Mesendoderm (in vitro differentiated cells): ENCODE results near the gene MFSD6L.

Experiments used
- DNase-seq: peaks from one replicate; pipeline ENCODE4 v3.0.0; 2013
- H2AK5ac ChIP-seq: 2 replicates; pipeline ENCODE4 v1.6.1; 2013; ENCODE audit warnings: low read length, inconsistent platforms
- H2BK120ac ChIP-seq: 2 replicates; pipeline ENCODE4 v1.6.1; 2013; ENCODE audit warnings: low read depth, mild to moderate bottlenecking, low read length, moderate library complexity, mixed read lengths
- H2BK15ac ChIP-seq: replicated peaks from 2 replicates; pipeline ENCODE4 v1.6.1; 2013; ENCODE audit warnings: low read depth, mild to moderate bottlenecking, moderate library complexity
- H2BK5ac ChIP-seq: 2 replicates; pipeline ENCODE4 v1.6.1; 2013; ENCODE audit warnings: low read length, inconsistent platforms
- H3K18ac ChIP-seq: 2 replicates; pipeline ENCODE4 v1.6.1; 2013; ENCODE audit warnings: mild to moderate bottlenecking, low read length, mixed read lengths
- H3K23ac ChIP-seq: one replicate; pipeline ENCODE4 v1.6.1; 2013; ENCODE audit warnings: low read length
- H3K27ac ChIP-seq: 2 replicates; pipeline ENCODE4 v1.5.1; 2013; ENCODE audit warnings: low read depth, mild to moderate bottlenecking, inconsistent platforms, low read length, moderate library complexity
- H3K27me3 ChIP-seq: 2 replicates; pipeline ENCODE4 v1.6.1; 2013; ENCODE audit warnings: low read length, control low read depth, mild to moderate bottlenecking, inconsistent platforms; ENCODE audit not compliant: insufficient read depth, poor library complexity
- H3K36me3 ChIP-seq: 2 replicates; pipeline ENCODE4 v1.6.1; 2013; ENCODE audit warnings: low read length, inconsistent platforms; ENCODE audit not compliant: control insufficient read depth, insufficient read depth
- H3K4ac ChIP-seq: one replicate; pipeline ENCODE4 v1.6.1; 2013; ENCODE audit warnings: low read depth, mild to moderate bottlenecking, low read length, moderate library complexity
- H3K4me1 ChIP-seq: 2 replicates; pipeline ENCODE4 v1.6.1; 2013; ENCODE audit warnings: low read depth, low read length, inconsistent platforms; ENCODE audit not compliant: control insufficient read depth
- H3K4me2 ChIP-seq: 2 replicates; pipeline ENCODE4 v1.6.1; 2013; ENCODE audit warnings: low read length
- H3K4me3 ChIP-seq: 2 replicates; pipeline ENCODE4 v1.5.1; 2013; ENCODE audit warnings: mild to moderate bottlenecking, low read length
- H3K56ac ChIP-seq: one replicate; pipeline ENCODE4 v1.6.1; 2013; ENCODE audit warnings: low read length
- H3K79me1 ChIP-seq: 2 replicates; pipeline ENCODE4 v1.6.1; 2013; ENCODE audit warnings: low read length, inconsistent platforms
- H3K79me2 ChIP-seq: 2 replicates; pipeline ENCODE4 v1.6.1; 2013; ENCODE audit warnings: mild to moderate bottlenecking, low read length; ENCODE audit not compliant: control insufficient read depth, insufficient read depth
- H3K9ac ChIP-seq: 2 replicates; pipeline ENCODE4 v1.6.1; 2013; ENCODE audit warnings: low read length, inconsistent platforms
- H4K5ac ChIP-seq: one replicate; pipeline ENCODE4 v1.6.1; 2013; ENCODE audit warnings: low read length
- H4K8ac ChIP-seq: one replicate; pipeline ENCODE4 v1.6.1; 2013; ENCODE audit warnings: low read depth, mild to moderate bottlenecking, control low read depth, low read length, moderate library complexity
- WGBS: extraction: QIAGEN DNeasy Blood & Tissue Kit; methylation state at CpG from one replicate; pipeline ENCODE4 v1.1.7; 2013; ENCODE audit warnings: low lambda C conversion rate, missing lambda C conversion rate; ENCODE audit not compliant: insufficient coverage; ENCODE audit errors: extremely low coverage; 5-methylcytosine and 5-hydroxymethylcytosine counted together

MFSD6L gene

DNA sequence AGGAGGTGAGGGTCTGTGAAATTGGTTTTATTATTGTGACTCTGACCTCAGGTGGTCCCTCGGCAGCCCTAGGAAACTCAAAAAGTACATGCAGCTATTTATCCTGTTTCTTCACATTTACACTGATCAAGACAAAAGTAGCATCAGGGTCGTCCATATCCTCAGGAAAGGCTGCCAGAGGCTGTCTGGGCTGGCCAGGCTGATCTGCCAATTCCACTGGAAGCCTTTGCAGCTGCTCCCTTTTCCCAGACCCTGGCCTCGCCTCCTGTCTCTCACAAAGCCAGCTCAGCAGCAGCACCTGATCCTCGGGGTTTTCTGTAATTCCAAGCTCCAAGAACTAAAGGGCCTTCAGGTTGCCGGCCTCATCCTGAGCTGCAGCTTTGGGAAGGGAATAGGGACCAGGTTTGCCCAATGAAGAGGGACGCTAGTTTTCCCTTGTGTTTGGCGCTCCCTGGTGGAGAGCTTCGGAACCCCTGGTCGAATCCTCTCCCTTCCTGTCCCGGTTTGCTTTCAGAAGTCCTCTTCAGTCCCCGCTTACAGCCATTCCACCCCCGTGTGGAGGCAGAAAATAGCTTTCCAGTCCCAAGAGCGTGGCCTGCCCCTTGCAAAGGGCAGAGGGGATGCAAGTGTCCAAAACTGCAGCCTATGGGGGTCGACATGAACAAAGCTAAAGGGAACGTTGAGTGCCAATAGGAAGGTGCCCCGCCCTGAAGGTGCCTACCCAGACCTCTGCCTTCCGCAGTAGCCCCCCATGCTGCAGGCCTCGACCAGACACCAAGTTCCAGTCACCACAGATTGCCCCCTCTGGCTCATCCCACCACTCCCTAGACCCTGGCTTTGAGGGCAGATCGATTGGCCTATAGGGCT lies 13.4 kb downstream of the MFSD6L start:
- H3K4ac ChIP-seq = no peak overlapping the region
- no peak overlapping the region for H2BK5ac ChIP-seq
- no peaks in the 10 kb centered on the region for H3K36me3 ChIP-seq
- H3K79me2 ChIP-seq = no peaks in the 10 kb centered on the region
- no peak overlapping the region for H3K9ac ChIP-seq
- no peak overlapping the region for H3K4me2 ChIP-seq
- H3K18ac ChIP-seq = no peak overlapping the region
- no peak overlapping the region for H4K8ac ChIP-seq
- H2BK120ac ChIP-seq = no peak overlapping the region
- no peak overlapping the region for H2AK5ac ChIP-seq
- no peak overlapping the region for H3K4me3 ChIP-seq
- H3K4me1 ChIP-seq = peaks cover 3% of the 10 kb centered on the region
- H3K27me3 ChIP-seq = no peaks in the 10 kb centered on the region
- H3K56ac ChIP-seq = peak overlapping the region; percentile 29
- no peaks in the 10 kb centered on the region for H3K79me1 ChIP-seq
- no peak overlapping the region for H3K27ac ChIP-seq
- H3K23ac ChIP-seq = no peak overlapping the region
- WGBS = no CpG with 5 or more reads among the region's 19 CpGs
- H4K5ac ChIP-seq = no peak overlapping the region
- H2BK15ac ChIP-seq = no peak overlapping the region
- peak; percentile 89 for DNase-seq

DNA sequence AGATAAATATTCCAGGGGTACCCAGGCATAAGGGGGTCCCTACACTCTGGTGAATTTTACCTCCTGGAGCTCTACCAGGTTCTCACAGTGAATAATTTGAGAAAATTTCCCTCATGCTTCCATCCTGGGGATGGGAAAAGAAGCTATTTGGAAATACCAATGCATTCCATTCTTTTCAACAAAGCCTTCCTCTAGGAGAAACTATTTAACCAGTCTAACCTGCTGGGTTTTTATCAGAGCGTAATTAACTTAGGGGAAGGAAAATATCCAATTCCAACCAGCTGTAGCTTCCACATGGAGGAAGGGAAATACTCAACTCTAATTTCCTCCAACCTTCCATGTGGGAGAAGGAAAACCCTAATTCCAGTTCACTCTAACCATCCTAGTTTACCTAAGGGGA lies 17.0 kb downstream of the MFSD6L start:
- H2AK5ac ChIP-seq = no peak overlapping the region
- no peak overlapping the region for H2BK120ac ChIP-seq
- no peak overlapping the region for H3K56ac ChIP-seq
- H3K79me1 ChIP-seq = no peaks in the 10 kb centered on the region
- no peak overlapping the region for H4K8ac ChIP-seq
- no peak overlapping the region for H3K4me3 ChIP-seq
- no peak overlapping the region for H3K23ac ChIP-seq
- H3K36me3 ChIP-seq = no peaks in the 10 kb centered on the region
- no peak overlapping the region for H3K18ac ChIP-seq
- H3K4ac ChIP-seq = peak overlapping the region; percentile 8
- DNase-seq = peak; percentile 57
- WGBS = no CpG with 5 or more reads among the region's 1 CpG
- H2BK15ac ChIP-seq = no peak overlapping the region
- peak overlapping the region; percentile 73 for H3K27ac ChIP-seq
- H3K4me1 ChIP-seq = peaks cover 3% of the 10 kb centered on the region
- H3K9ac ChIP-seq = no peak overlapping the region
- H4K5ac ChIP-seq = no peak overlapping the region
- no peak overlapping the region for H2BK5ac ChIP-seq
- H3K4me2 ChIP-seq = no peak overlapping the region
- no peaks in the 10 kb centered on the region for H3K27me3 ChIP-seq
- H3K79me2 ChIP-seq = no peaks in the 10 kb centered on the region

DNA sequence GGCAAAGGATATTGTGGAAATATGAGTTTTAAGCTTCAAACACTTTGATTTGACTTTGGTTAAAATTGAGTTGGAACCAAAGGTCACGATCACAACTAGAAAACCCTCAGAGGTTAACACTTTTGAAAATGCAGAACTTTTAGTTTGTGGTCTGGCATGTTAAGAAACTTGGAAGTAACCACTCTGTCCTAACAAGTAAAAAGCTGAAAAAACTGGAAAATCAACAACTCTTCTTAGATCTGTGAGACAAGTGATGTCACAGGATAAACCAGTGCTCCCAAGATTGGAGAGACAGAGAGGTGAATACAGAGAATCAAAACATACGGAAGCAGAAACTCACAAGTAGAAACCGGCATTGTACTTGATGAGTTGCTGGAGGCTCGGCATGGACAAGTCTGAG lies 17.4 kb downstream of the MFSD6L start:
- H3K27ac ChIP-seq = peak overlapping the region; percentile 73

DNA sequence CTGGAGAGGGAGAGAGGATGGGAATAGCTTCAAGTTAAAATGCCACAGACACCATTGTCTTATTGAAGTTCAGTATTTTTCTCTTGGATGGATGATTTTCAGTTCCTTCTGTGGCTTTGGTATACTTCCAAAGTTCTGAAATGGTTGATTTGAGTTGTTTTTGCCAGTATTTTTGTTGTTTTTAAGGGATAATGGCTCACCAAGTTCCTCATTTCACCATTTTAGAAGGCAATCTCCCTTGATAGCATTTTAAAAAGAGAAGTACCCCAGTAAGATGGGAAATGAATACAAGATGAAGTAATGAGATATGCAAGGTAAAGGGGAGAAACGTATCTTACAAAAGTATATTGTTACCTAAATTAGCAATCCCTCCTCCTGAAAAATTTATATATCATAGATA lies 22.3 kb downstream of the MFSD6L start:
- no peak overlapping the region for H3K56ac ChIP-seq
- no peaks in the 10 kb centered on the region for H3K27me3 ChIP-seq
- H3K79me1 ChIP-seq = no peaks in the 10 kb centered on the region
- no peak overlapping the region for H2BK15ac ChIP-seq
- no peak overlapping the region for H3K4me3 ChIP-seq
- H4K8ac ChIP-seq = no peak overlapping the region
- H3K4me1 ChIP-seq = peaks cover 1% of the 10 kb centered on the region
- DNase-seq = no peak
- H2BK120ac ChIP-seq = no peak overlapping the region
- no peak overlapping the region for H3K23ac ChIP-seq
- H3K9ac ChIP-seq = no peak overlapping the region
- no peak overlapping the region for H2AK5ac ChIP-seq
- no peak overlapping the region for H2BK5ac ChIP-seq
- no peak overlapping the region for H3K4ac ChIP-seq
- no CpG with 5 or more reads among the region's 1 CpG for WGBS
- no peak overlapping the region for H3K18ac ChIP-seq
- H3K36me3 ChIP-seq = no peaks in the 10 kb centered on the region
- no peaks in the 10 kb centered on the region for H3K79me2 ChIP-seq
- no peak overlapping the region for H4K5ac ChIP-seq
- H3K27ac ChIP-seq = no peak overlapping the region
- no peak overlapping the region for H3K4me2 ChIP-seq

More for the DNA sequence above, 17.4 kb downstream of the MFSD6L start:
- Histone ChIP-seq H3K4ac (no peak overlapping the region), H2BK120ac (no peak overlapping the region), H3K4me3 (no peak overlapping the region), H4K5ac (no peak overlapping the region), H3K18ac (no peak overlapping the region), H3K36me3 (no peaks in the 10 kb centered on the region), H2BK5ac (no peak overlapping the region), H3K4me2 (no peak overlapping the region), H2AK5ac (no peak overlapping the region), H4K8ac (no peak overlapping the region), H3K79me1 (no peaks in the 10 kb centered on the region), H3K27me3 (no peaks in the 10 kb centered on the region), H3K79me2 (no peaks in the 10 kb centered on the region), H2BK15ac (no peak overlapping the region), H3K9ac (no peak overlapping the region), H3K4me1 (peaks cover 3% of the 10 kb centered on the region), H3K23ac (no peak overlapping the region), H3K56ac (no peak overlapping the region)
- no CpG with 5 or more reads among the region's 4 CpGs for WGBS
- DNase-seq = peak; percentile 4

DNA sequence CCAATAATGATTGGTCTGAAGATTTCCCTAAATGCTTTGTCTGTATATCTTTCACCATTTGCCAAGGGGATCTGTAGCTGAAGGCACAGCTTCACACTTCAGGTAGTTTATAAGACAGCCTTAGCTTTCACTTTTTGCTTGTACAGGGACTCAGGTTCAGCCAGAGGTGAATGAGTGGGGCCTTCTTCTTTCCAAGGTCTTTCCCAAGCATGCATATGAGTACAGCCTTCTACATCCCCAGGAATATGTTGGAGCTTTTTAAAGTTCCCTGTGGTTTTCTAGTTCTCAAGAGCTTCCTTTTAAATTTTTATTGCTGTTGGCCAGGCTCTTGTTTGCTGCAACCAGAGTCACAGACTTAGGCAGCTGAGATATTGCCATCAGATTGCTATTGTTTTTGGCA lies 22.9 kb downstream of the MFSD6L start:
- no peak overlapping the region for H2BK15ac ChIP-seq
- H3K79me2 ChIP-seq = no peaks in the 10 kb centered on the region
- H3K27ac ChIP-seq = no peak overlapping the region
- H2BK120ac ChIP-seq = no peak overlapping the region
- no peak overlapping the region for H3K4me3 ChIP-seq
- H2BK5ac ChIP-seq = no peak overlapping the region
- no peaks in the 10 kb centered on the region for H3K27me3 ChIP-seq
- no peaks in the 10 kb centered on the region for H3K36me3 ChIP-seq
- H3K79me1 ChIP-seq = no peaks in the 10 kb centered on the region
- H3K4me2 ChIP-seq = no peak overlapping the region
- no peak overlapping the region for H3K4ac ChIP-seq
- H3K56ac ChIP-seq = no peak overlapping the region
- H4K5ac ChIP-seq = no peak overlapping the region
- H3K4me1 ChIP-seq = no peaks in the 10 kb centered on the region
- H3K18ac ChIP-seq = no peak overlapping the region
- H2AK5ac ChIP-seq = no peak overlapping the region
- H4K8ac ChIP-seq = no peak overlapping the region
- no peak for DNase-seq
- no peak overlapping the region for H3K9ac ChIP-seq
- H3K23ac ChIP-seq = no peak overlapping the region

DNA sequence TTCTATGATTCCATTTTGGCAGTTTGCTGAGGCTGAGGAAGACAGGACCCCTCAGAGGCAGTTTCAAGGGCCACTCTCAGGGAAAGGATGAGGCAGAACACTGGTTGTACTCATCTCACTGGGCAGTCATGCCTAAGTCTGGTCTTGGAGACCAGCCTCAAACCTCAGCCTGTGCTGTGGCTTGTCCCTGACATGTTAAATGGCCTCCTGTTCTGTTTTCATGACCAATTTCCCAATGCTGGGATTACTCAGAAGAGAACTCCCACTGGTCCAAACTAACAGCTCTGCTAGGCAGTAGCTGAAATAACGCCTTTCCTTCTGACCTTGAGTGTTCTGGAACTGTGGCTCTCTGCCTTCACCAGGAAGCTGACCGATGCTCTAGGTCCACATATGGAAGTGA lies 32.4 kb downstream of the MFSD6L start:
- no CpG with 5 or more reads among the region's 2 CpGs for WGBS
- Histone ChIP-seq H2BK5ac (no peak overlapping the region), H3K4ac (no peak overlapping the region), H3K4me1 (no peaks in the 10 kb centered on the region), H4K8ac (no peak overlapping the region), H2BK15ac (no peak overlapping the region), H3K79me2 (no peaks in the 10 kb centered on the region), H3K27ac (no peak overlapping the region), H3K9ac (no peak overlapping the region), H4K5ac (no peak overlapping the region), H3K79me1 (no peaks in the 10 kb centered on the region), H3K4me3 (no peak overlapping the region), H2AK5ac (no peak overlapping the region), H3K36me3 (no peaks in the 10 kb centered on the region), H3K23ac (no peak overlapping the region), H3K18ac (no peak overlapping the region), H2BK120ac (no peak overlapping the region), H3K56ac (no peak overlapping the region), H3K4me2 (no peak overlapping the region), H3K27me3 (no peaks in the 10 kb centered on the region)
- no peak for DNase-seq
